B cell (primary cell): ENCODE results near the gene PPP2R5C. TPM values are rescaled to one million over a fixed set of nuclear protein-coding genes. Genes with fewer than 3 reads are reported as not detected.
A peak's percentile ranks its signal among the peaks of the same experiment; 100 is the strongest.

Experiments
- ATAC-seq: fragments of 200-7000 bp; cut with Tn5 transposase; one replicate; pipeline ENCODE4 v1.10.0; 2021; ENCODE audit warnings: low read depth, mild to moderate bottlenecking, moderate number of reproducible peaks, moderate library complexity
- CTCF ChIA-PET: fragments of 350-600 bp; sonication (Branson Sonifier 250); formaldehyde crosslinking; loops from one replicate; lab custom pipeline; 2021; ENCODE audit warnings: antibody characterized with exemption, inconsistent platforms; lab: Charles Lee
- POLR2A ChIA-PET: fragments of 350-600 bp; sonication (Branson Sonifier 250); formaldehyde crosslinking; loops from one replicate; lab custom pipeline; 2021; ENCODE audit warnings: antibody characterized with exemption; lab: Charles Lee
- DNase-seq: peaks from one replicate; pipeline ENCODE4 v3.0.0; 2013
- H2AFZ ChIP-seq: 2 replicates; pipeline ENCODE4 v1.6.1; 2012; ENCODE audit warnings: mild to moderate bottlenecking, low read depth, low read length; ENCODE audit not compliant: insufficient read depth, poor library complexity, severe bottlenecking
- H3K27ac ChIP-seq, 2 donors: 1 replicate in 1 of 2; 2 replicates in 1 of 2; pipeline ENCODE4 v1.5.1; 2012 to 2013; ENCODE audit warnings: low read length in 2 of 2, mild to moderate bottlenecking in 2 of 2, moderate library complexity in 1 of 2
- H3K27me3 ChIP-seq, 4 experiments: fragments of 200-600 bp in 1 of 4; sonication (generic) in 1 of 4; replicated peaks in 1 of 4; 1 replicate in 2 of 4; 2 replicates in 2 of 4; pipeline versions ENCODE4 v1.6.1 to v1.7.0; 2013 to 2016; ENCODE audit warnings: low read length in 3 of 4, mild to moderate bottlenecking in 2 of 4, mixed read lengths in 1 of 4, moderate library complexity in 1 of 4; ENCODE audit not compliant: insufficient read depth in 4 of 4, control insufficient read depth in 3 of 4; ENCODE audit errors: control extremely low read depth in 1 of 4
- H3K36me3 ChIP-seq, 2 experiments: replicated peaks in 1 of 2; 1 replicate in 1 of 2; 2 replicates in 1 of 2; pipeline versions ENCODE4 v1.6.1 to v1.7.1; 2013; ENCODE audit warnings: low read length in 1 of 2; ENCODE audit not compliant: insufficient read depth in 2 of 2, control insufficient read depth in 1 of 2; ENCODE audit errors: control extremely low read depth in 1 of 2, extremely low read depth in 1 of 2
- H3K4me1 ChIP-seq, 2 donors: fragments of 200-600 bp in 1 of 2; sonication (generic) in 1 of 2; 1 replicate in 1 of 2; 2 replicates in 1 of 2; pipeline versions ENCODE4 v1.5.1 to v1.6.1; 2013 to 2017; ENCODE audit warnings: low read length in 2 of 2; ENCODE audit not compliant: control insufficient read depth in 2 of 2, insufficient read depth in 2 of 2
- H3K4me2 ChIP-seq: replicated peaks from 2 replicates; pipeline ENCODE3; 2012; ENCODE audit warnings: mild to moderate bottlenecking, low read depth, low read length; ENCODE audit not compliant: poor library complexity, severe bottlenecking
- H3K4me3 ChIP-seq, 5 experiments: fragments of 200-600 bp in 1 of 5; sonication (generic) in 1 of 5; 1 replicate in 3 of 5; 2 replicates in 2 of 5; pipeline versions ENCODE4 v1.5.1 to v1.7.0; 2011 to 2016; ENCODE audit warnings: low read length in 4 of 5, mild to moderate bottlenecking in 4 of 5, low read depth in 2 of 5, control low read depth in 1 of 5, moderate library complexity in 1 of 5; ENCODE audit not compliant: insufficient read depth in 1 of 5; ENCODE audit errors: control extremely low read depth in 1 of 5, extremely low read depth in 1 of 5
- H3K79me2 ChIP-seq: fragments of 200-600 bp; sonication (generic); one replicate; pipeline ENCODE4 v1.6.0; 2016; ENCODE audit warnings: low read length; ENCODE audit not compliant: control insufficient read depth, insufficient read depth
- H3K9ac ChIP-seq: fragments of 200-600 bp; sonication (generic); 2 replicates; pipeline ENCODE4 v1.6.1; 2017; ENCODE audit warnings: mild to moderate bottlenecking, low read length, moderate library complexity
- H3K9me3 ChIP-seq, 3 donors: one replicate each; pipeline versions ENCODE4 v1.6.1 to v1.7.1; 2013; ENCODE audit warnings: low read length in 2 of 3; ENCODE audit not compliant: control insufficient read depth in 2 of 3, insufficient read depth in 1 of 3; ENCODE audit errors: control extremely low read depth in 1 of 3
- H4K20me1 ChIP-seq: 2 replicates; pipeline ENCODE4 v1.6.0; 2012; ENCODE audit warnings: mild to moderate bottlenecking, low read length; ENCODE audit not compliant: insufficient read depth, control insufficient read depth, poor library complexity, severe bottlenecking
- H3K27ac Mint-ChIP-seq: one replicate; pipeline ENCODE4 v1.8.0; 2021; ENCODE audit warnings: mixed read lengths
- H3K27me3 Mint-ChIP-seq: one replicate; pipeline ENCODE4 v1.8.0; 2021; ENCODE audit warnings: mixed read lengths
- H3K4me1 Mint-ChIP-seq: one replicate; pipeline ENCODE4 v1.8.0; 2021; ENCODE audit warnings: mixed read lengths
- H3K4me3 Mint-ChIP-seq: one replicate; pipeline ENCODE4 v1.8.0; 2021; ENCODE audit warnings: mixed read lengths
- H3K9me3 Mint-ChIP-seq: one replicate; pipeline ENCODE4 v1.8.0; 2022; ENCODE audit warnings: mixed read lengths; ENCODE audit not compliant: insufficient read depth
- CTCF ChIP-seq: fragments of 200-600 bp; IDR thresholded peaks from one replicate; pipeline ENCODE4 v1.8.0; 2022; ENCODE audit warnings: antibody characterized with exemption, mild to moderate bottlenecking
- EZH2 ChIP-seq: IDR thresholded peaks from 2 replicates; pipeline ENCODE4 v1.6.1; 2012; ENCODE audit warnings: borderline replicate concordance, low read depth, mild to moderate bottlenecking, moderate library complexity, low read length; ENCODE audit not compliant: insufficient read depth, poor library complexity, severe bottlenecking
- WGBS: methylation state at CpG from one replicate; pipeline ENCODE4 v1.1.5; 2013; ENCODE audit warnings: missing lambda C conversion rate; ENCODE audit not compliant: insufficient coverage; 5-methylcytosine and 5-hydroxymethylcytosine counted together
- intact Hi-C: fragments of 100-400 bp; cut with micrococcal nuclease; formaldehyde crosslinking; loops from one replicate; pipeline ENCODE4 v1.10.0; 2022
- polyA plus RNA-seq: library from polyadenylated mRNA; depleted of rRNA; stranded (reverse); fragments of >200 nt; gene quantifications from 2 replicates; pipeline ENCODE4 v1.2.3, GENCODE V29; 2012
- total RNA-seq, 2 donors: library from RNA; stranded (reverse); fragments of 120-200 nt in 1 of 2; gene quantifications; 1 replicate in 1 of 2; 2 replicates in 1 of 2; pipeline versions ENCODE4 v1.2.3 to v1.2.4, GENCODE V29; 2013 to 2022

PPP2R5C gene
- total and polyA plus RNA-seq, 2 donors (not counting 1 experiment from before 2014, with no cell fraction given), result 91.7 to 330 TPM

GRCh38 chr14:101852785-101853184 is 91.3 kb downstream of the PPP2R5C start:
- no peak overlapping the region for H2AFZ ChIP-seq
- Mint-ChIP-seq H3K9me3 (no peaks in the 10 kb centered on the region), H3K4me3 (no peak overlapping the region), H3K4me1 (peaks cover 75% of the 10 kb centered on the region), H3K27ac (no peak overlapping the region), H3K27me3 (no peaks in the 10 kb centered on the region)
- H3K27me3 ChIP-seq, result no peaks in the 10 kb centered on the region
- H3K9me3 ChIP-seq, result no peaks in the 10 kb centered on the region
- no peak overlapping the region for H3K9ac ChIP-seq
- peaks cover 44 to 52% of the 10 kb centered on the region in 2 donors for H3K4me1 ChIP-seq
- DNase-seq (no peak), ATAC-seq (no peak)
- H3K4me3 ChIP-seq, result no peak overlapping the region
- peaks cover 91% of the 10 kb centered on the region for H4K20me1 ChIP-seq
- no peak overlapping the region for H3K27ac ChIP-seq
- no peak for TF ChIP-seq EZH2
- no peak for TF ChIP-seq CTCF
- CTCF ChIA-PET, result interaction anchor here (2.0 kb wide), 1 partner anchor 82 kb away, joined by 12 read pairs; no protein-coding TSS in a partner anchor
- H3K4me2 ChIP-seq, result no peak overlapping the region
- intact Hi-C loops, result no loop called here
- peaks cover 3 to 23% of the 10 kb centered on the region in 2 experiments for H3K36me3 ChIP-seq
- WGBS, result no CpG with 5 or more reads among the region's 5 CpGs
- POLR2A ChIA-PET, result interaction anchor here (1.6 kb wide), 1 partner anchor 23 kb away, joined by 8 read pairs; no protein-coding TSS in a partner anchor
- H3K79me2 ChIP-seq, result peaks cover 99% of the 10 kb centered on the region

- Histone ChIP-seq H3K79me2 (peaks cover 98% of the 10 kb centered on the region), H2AFZ (no peak overlapping the region)
- no peak for TF ChIP-seq CTCF
Measured at GRCh38 chr14:101853455-101854018, 92.0 kb downstream of the PPP2R5C start.

More at GRCh38 chr14:101853455-101854018, 92.0 kb downstream of the PPP2R5C start:
- Mint-ChIP-seq H3K27ac (no peak overlapping the region), H3K9me3 (no peaks in the 10 kb centered on the region), H3K4me3 (no peak overlapping the region), H3K4me1 (peaks cover 69% of the 10 kb centered on the region), H3K27me3 (no peaks in the 10 kb centered on the region)
- ATAC-seq (no peak), DNase-seq (no peak)
- H3K27ac ChIP-seq, result peak overlapping the region in 1 of 2 donors; percentile 53
- H3K4me3 ChIP-seq, result no peak overlapping the region
- intact Hi-C loops, result no loop called here
- ChIA-PET CTCF (interaction anchor here (2.0 kb wide), 2 partner anchors 9 to 82 kb away, joined by 8 to 12 read pairs; no protein-coding TSS in a partner anchor), POLR2A (interaction anchor here (1.2 kb wide), 1 partner anchor 10 kb away, joined by 4 read pairs; no protein-coding TSS in a partner anchor)
- H3K4me2 ChIP-seq, result peak overlapping the region; percentile 32
- no peaks in the 10 kb centered on the region for H3K27me3 ChIP-seq
- peaks cover 42 to 50% of the 10 kb centered on the region in 2 donors for H3K4me1 ChIP-seq
- peaks cover 3 to 29% of the 10 kb centered on the region in 2 experiments for H3K36me3 ChIP-seq
- H3K9ac ChIP-seq, result no peak overlapping the region
- H3K9me3 ChIP-seq, result no peaks in the 10 kb centered on the region
- peaks cover 89% of the 10 kb centered on the region for H4K20me1 ChIP-seq
- WGBS, result 98% methylated on average over 12 of the region's 15 CpGs
